ENCODE measurements around the gene SDR39U1. TPM values are rescaled to one million over a fixed set of nuclear protein-coding genes. Genes with fewer than 3 reads are reported as not detected.

SDR39U1 gene
- total and polyA plus RNA-seq, 8 donors, result 10.8 to 71.2 (median 42.1) TPM

DNA sequence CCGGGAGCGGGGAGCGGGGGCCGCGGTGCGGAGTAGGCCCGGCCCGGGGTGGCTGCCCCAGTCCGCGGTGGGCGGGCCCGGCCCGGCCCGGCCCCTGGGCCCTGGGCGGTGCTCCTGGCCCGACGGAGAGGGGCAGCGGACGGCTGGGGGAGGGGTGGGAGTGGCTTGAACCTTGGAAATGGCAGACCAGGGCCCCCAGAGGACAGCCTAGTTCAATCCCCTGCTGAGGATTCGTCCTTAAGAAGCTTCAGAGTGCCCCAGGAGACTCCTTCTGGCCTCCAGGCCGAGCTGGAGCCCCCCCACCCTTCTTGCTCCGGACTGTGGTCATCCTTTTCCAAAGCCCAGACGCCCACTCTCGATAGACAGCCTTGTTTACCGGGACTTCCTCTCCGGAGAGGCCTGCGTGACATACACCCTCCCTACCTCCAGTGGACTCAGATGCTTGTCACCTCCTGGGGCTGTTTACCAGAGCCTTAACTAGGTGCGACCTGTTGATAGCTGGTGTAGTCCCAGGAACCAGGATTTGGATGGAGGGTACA, 12.4 kb downstream of the SDR39U1 start:
- 0 to 1% (median 0%) methylated on average over 9 to 28 of the region's 28 CpGs for WGBS, 5 donors
- peaks cover 60 to 88% (median 78%) of the 10 kb centered on the region in 4 donors for H3K4me1 ChIP-seq
- no peaks in the 10 kb centered on the region for H3K27me3 ChIP-seq
- peaks cover 23 to 40% (median 34%) of the 10 kb centered on the region in 4 donors for H3K36me3 ChIP-seq
- intact Hi-C loops (cut with DNase I; ENCODE audit: low total_unique reads), result loop anchor here (5.0 kb wide), 1 partner anchor 98 kb away; no protein-coding TSS in a partner anchor
- peak; percentile 72 to 94 for DNase-seq
- H3K4me3 ChIP-seq, result peak overlapping the region; percentile 69 to 81 (median 76)
- TF ChIP-seq, protein P1, sequence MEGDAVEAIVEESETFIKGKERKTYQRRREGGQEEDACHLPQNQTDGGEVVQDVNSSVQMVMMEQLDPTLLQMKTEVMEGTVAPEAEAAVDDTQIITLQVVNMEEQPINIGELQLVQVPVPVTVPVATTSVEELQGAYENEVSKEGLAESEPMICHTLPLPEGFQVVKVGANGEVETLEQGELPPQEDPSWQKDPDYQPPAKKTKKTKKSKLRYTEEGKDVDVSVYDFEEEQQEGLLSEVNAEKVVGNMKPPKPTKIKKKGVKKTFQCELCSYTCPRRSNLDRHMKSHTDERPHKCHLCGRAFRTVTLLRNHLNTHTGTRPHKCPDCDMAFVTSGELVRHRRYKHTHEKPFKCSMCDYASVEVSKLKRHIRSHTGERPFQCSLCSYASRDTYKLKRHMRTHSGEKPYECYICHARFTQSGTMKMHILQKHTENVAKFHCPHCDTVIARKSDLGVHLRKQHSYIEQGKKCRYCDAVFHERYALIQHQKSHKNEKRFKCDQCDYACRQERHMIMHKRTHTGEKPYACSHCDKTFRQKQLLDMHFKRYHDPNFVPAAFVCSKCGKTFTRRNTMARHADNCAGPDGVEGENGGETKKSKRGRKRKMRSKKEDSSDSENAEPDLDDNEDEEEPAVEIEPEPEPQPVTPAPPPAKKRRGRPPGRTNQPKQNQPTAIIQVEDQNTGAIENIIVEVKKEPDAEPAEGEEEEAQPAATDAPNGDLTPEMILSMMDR (IDR thresholded peaks at IDR 0.05), result no peak
- TF ChIP-seq POLR2AphosphoS5 (IDR thresholded peaks at IDR 0.05), result peak in 1 of 3 donors; percentile 40
- TF ChIP-seq POLR2A (IDR thresholded peaks at IDR 0.05), result no peak
- TF ChIP-seq EP300 (IDR thresholded peaks at IDR 0.05), result no peak
- H3K27ac ChIP-seq, result peak overlapping the region; percentile 97 to 99 (median 98)
- no peaks in the 10 kb centered on the region for H3K9me3 ChIP-seq

DNA sequence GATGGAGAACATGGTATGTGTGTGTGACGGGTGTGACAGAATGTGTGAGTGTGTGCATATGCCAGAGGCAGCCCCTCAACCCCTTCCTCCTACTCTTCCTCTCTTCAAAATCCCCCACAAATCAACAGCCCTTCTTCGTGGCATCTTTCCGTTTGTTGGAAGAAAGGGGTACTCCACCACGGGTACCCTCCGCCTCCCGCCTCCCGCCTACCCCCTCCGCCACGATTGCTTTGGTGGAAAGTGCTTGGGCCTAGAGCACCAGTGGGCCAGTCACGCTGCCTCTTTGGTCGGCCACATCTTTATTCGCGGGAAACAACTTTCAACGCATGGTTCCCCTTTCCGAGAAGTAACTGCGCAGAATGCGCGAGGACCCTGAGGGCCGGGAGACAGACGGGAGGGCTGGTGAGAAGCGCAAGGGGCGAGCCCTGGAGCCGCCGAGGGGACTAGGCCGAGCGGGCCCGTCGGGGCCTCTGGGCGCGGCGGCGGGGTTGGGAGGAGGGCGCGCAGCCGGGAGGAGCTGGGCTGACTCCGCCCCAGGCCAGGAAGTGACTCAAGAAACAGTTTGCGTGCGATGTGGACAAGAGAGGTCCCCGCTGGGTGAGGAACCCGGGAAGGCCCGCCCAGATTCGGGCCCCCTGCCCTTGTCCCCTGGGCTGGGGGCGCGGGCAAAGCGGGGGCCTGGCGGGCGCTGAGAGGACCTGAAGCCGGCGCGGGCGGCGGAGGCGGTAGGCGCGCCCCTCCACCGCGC, 13.0 kb downstream of the SDR39U1 start, which contains the start of the genes CBLN3 and KHNYN:
CBLN3 (minus strand) TSS at position 274 of the 748 bp plus-strand sequence. CDS start 614 bp downstream, outside the sequence.
KHNYN (plus strand) TSS at position 560 of the 748 bp plus-strand sequence. CDS start 777 bp downstream, outside the sequence.
- peak; percentile 92 to 97 for DNase-seq
- intact Hi-C loops (cut with DNase I; ENCODE audit: low total_unique reads), result loop anchor here (5.0 kb wide), 1 partner anchor 97 kb away; no protein-coding TSS in a partner anchor
- Histone ChIP-seq H3K27me3 (no peaks in the 10 kb centered on the region), H3K4me3 (peak within 1 kb of the TSS; percentile 69 to 81 (median 76)), H3K9me3 (no peaks in the 10 kb centered on the region), H3K27ac (peak within 1 kb of the TSS; percentile 97 to 99 (median 98)), H3K4me1 (peaks cover 63 to 88% (median 74%) of the 10 kb centered on the region in 4 donors), H3K36me3 (peaks cover 23 to 34% (median 30%) of the 10 kb centered on the region in 4 donors)
- 3 to 4% (median 3%) methylated on average over 37 to 57 of the region's 57 CpGs for WGBS, 5 donors
- peak; percentile 83 to 97 (median 94) for TF ChIP-seq POLR2AphosphoS5 (IDR thresholded peaks at IDR 0.05)
- peak in 2 of 4 donors; percentile 75 to 83 for TF ChIP-seq POLR2A (IDR thresholded peaks at IDR 0.05)
- TF ChIP-seq, protein P1 (IDR thresholded peaks at IDR 0.05), result no peak
- peak; percentile 3 for TF ChIP-seq EP300 (IDR thresholded peaks at IDR 0.05)

DNA sequence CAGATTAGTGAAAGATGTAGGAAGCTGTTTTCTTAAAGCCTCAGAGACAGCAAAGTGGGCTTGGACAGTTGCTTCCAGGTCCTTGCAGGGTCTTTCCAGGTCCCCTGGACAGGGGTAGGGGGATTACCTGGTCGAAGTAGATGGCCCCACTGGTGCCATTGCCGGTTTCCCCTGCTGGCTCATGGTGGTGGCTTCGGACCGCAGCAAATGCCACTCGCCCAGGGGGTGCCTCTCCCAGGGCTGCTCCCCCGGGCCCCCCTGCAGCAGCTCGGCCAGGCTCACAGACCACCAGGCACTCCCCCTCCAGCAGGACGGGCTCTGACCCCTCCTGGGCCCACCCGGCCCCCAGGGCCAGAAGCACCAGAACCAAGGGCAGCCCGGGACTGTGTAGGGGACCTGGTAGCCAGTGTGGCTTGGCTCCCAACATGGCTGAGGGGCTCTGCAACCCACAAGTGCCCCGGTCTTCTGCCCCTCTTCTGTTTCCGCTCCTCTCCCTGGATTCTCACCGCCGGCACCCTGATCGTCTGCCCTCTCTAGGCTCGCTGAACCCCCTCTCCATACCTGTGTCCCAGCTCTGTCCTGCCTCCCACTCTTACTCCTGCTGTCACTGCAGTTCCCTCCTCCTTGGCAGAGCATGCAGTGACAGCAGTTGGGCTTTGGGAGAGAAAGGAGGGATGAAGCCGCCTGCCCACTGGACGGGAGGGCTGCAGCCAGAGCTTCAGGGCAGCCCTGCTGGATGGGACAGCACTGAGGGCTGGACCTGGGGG, 13.8 kb downstream of the SDR39U1 start:
- H3K4me1 ChIP-seq, result peaks cover 63 to 88% (median 73%) of the 10 kb centered on the region in 4 donors
- H3K27me3 ChIP-seq, result no peaks in the 10 kb centered on the region
- H3K27ac ChIP-seq, result peak overlapping the region; percentile 97 to 99 (median 98)
- TF ChIP-seq POLR2A (IDR thresholded peaks at IDR 0.05), result no peak
- TF ChIP-seq POLR2AphosphoS5 (IDR thresholded peaks at IDR 0.05), result no peak
- TF ChIP-seq, protein P1 (IDR thresholded peaks at IDR 0.05), result no peak
- TF ChIP-seq EP300 (IDR thresholded peaks at IDR 0.05), result no peak
- H3K4me3 ChIP-seq, result peak overlapping the region in 3 of 4 donors; percentile 74 to 81 (median 77)
- 86 to 93% (median 92%) methylated on average over 15 to 18 of the region's 18 CpGs for WGBS, 5 donors
- peaks cover 21 to 26% (median 24%) of the 10 kb centered on the region in 4 donors for H3K36me3 ChIP-seq
- DNase-seq, result peak in 1 of 2 donors; percentile 23
- intact Hi-C loops (cut with DNase I; ENCODE audit: low total_unique reads), result no loop called here
- H3K9me3 ChIP-seq, result no peaks in the 10 kb centered on the region
